Adrenal gland (tissue), 12 donors: ENCODE results near the gene RASGRF2. TPM values are rescaled to one million over a fixed set of nuclear protein-coding genes. Genes with fewer than 3 reads are reported as not detected.

Source experiments
- DNase-seq, 7 donors: peaks; one replicate each; pipeline ENCODE4 v3.0.0-alpha.2; 2019 to 2020
- H3K27ac ChIP-seq, 5 donors: fragments of 200-600 bp; sonication (generic) in 4 of 5; 1 replicate in 3 of 5; 2 replicates in 2 of 5; pipeline versions ENCODE4 v1.5.1 to v1.8.0; 2016 to 2020; ENCODE audit warnings: mild to moderate bottlenecking in 1 of 5
- H3K27me3 ChIP-seq: fragments of 200-600 bp; 2 replicates; pipeline ENCODE4 v1.8.0; 2021
- H3K36me3 ChIP-seq, 2 donors: fragments of 200-600 bp; replicated peaks in 1 of 2; 1 replicate in 1 of 2; 2 replicates in 1 of 2; pipeline versions ENCODE4 v1.5.1 to v1.8.0; 2018 to 2022
- H3K4me1 ChIP-seq, 2 donors: fragments of 200-600 bp; replicated peaks in 1 of 2; 1 replicate in 1 of 2; 2 replicates in 1 of 2; pipeline versions ENCODE4 v1.5.1 to v1.8.0; 2018 to 2021
- H3K4me3 ChIP-seq, 4 donors: fragments of 200-600 bp; sonication (generic) in 3 of 4; one replicate each; pipeline ENCODE4 v1.5.1; 2016 to 2018
- H3K9me3 ChIP-seq, 3 donors: fragments of 200-600 bp; sonication (generic) in 1 of 3; replicated peaks in 1 of 3; 1 replicate in 2 of 3; 2 replicates in 1 of 3; pipeline versions ENCODE4 v1.5.1 to v1.8.0; 2016 to 2021
- POLR2A ChIP-seq, 2 donors: fragments of 450-650 bp; IDR thresholded peaks; one replicate each; pipeline ENCODE4 v1.6.1; 2017; ENCODE audit warnings: antibody characterized with exemption in 2 of 2, mild to moderate bottlenecking in 2 of 2, moderate library complexity in 1 of 2
- WGBS, 4 donors: extraction: QIAGEN DNeasy Blood & Tissue Kit in 2 of 4; methylation state at CpG; one replicate each; pipeline versions ENCODE4 v1.1.5 to v1.1.7; 2013 to 2017; 5-methylcytosine and 5-hydroxymethylcytosine counted together
- intact Hi-C, 2 donors: fragments of 100-400 bp; cut with DNase I; formaldehyde crosslinking; loops; one replicate each; pipeline versions ENCODE4 v1.14.1 to v1.15.0; 2022 to 2023
- polyA plus RNA-seq, 3 donors: library from polyadenylated mRNA; stranded (reverse); fragments of 200-250 nt in 2 of 3; fragments of 350-450 nt in 1 of 3; fragmentation: Illumina TruSeq in 1 of 3; extraction: RNeasy Lipid Tissue Mini Kit (QIAGEN cat#74804) in 1 of 3; gene quantifications; one replicate each; pipeline ENCODE4 v1.2.3, GENCODE V29; 2013 to 2014
- total RNA-seq, 9 donors: library from RNA; depleted of rRNA in 4 of 9; stranded (reverse); fragments of >200 nt in 4 of 9; fragments of 120-200 nt in 1 of 9; fragmentation: NEBNext Ultra II Directional in 1 of 9; extraction: Animal tissue kit (Norgen Biotek cat#: 25700) in 1 of 9; gene quantifications; one replicate each; pipeline versions ENCODE4 v1.1.0 to v1.2.4, GENCODE V29; 2013 to 2023
- TF ChIP-seq, protein P1 (sequence below), 6 experiments: fragments of 450-650 bp in 4 of 6; fragments of 200-600 bp in 2 of 6; sonication (generic) in 1 of 6; IDR thresholded peaks; 1 replicate in 5 of 6; 2 replicates in 1 of 6; pipeline versions ENCODE4 v1.5.1 to v1.8.0; 2016 to 2021; ENCODE audit warnings: antibody characterized with exemption in 6 of 6, mild to moderate bottlenecking in 2 of 6, moderate library complexity in 1 of 6
- donor health status: healthy with polysubstance abuse.
- donor health status: Bipolar disorder and iron deficiency.
- donor health status: DM: yes; HTN: yes; CAD: no.
- donor health status: DM: no; HTN: no; CAD: no.
- donor health status: DM: no; HTN: no; CAD: no.
- donor health status: DM: yes; HTN: yes; CAD: no.

RASGRF2 gene
- total and polyA plus RNA-seq, 12 donors, result 0.33 to 5.7 (median 2.4) TPM

GRCh38 chr5:80964491-80964890 is 4.3 kb downstream of the RASGRF2 start:
- peaks cover 19% of the 10 kb centered on the region for H3K27me3 ChIP-seq
- DNase-seq, result no peak
- peaks cover 0 to 4% of the 10 kb centered on the region in 2 donors for H3K4me1 ChIP-seq
- H3K4me3 ChIP-seq, result no peak overlapping the region
- TF ChIP-seq, protein P1, sequence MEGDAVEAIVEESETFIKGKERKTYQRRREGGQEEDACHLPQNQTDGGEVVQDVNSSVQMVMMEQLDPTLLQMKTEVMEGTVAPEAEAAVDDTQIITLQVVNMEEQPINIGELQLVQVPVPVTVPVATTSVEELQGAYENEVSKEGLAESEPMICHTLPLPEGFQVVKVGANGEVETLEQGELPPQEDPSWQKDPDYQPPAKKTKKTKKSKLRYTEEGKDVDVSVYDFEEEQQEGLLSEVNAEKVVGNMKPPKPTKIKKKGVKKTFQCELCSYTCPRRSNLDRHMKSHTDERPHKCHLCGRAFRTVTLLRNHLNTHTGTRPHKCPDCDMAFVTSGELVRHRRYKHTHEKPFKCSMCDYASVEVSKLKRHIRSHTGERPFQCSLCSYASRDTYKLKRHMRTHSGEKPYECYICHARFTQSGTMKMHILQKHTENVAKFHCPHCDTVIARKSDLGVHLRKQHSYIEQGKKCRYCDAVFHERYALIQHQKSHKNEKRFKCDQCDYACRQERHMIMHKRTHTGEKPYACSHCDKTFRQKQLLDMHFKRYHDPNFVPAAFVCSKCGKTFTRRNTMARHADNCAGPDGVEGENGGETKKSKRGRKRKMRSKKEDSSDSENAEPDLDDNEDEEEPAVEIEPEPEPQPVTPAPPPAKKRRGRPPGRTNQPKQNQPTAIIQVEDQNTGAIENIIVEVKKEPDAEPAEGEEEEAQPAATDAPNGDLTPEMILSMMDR (IDR thresholded peaks at IDR 0.05), result no peak
- no peak for TF ChIP-seq POLR2A (IDR thresholded peaks at IDR 0.05)
- 37 to 54% (median 48%) methylated on average over 3 of the region's 3 CpGs for WGBS, 4 donors
- H3K36me3 ChIP-seq, result no peaks in the 10 kb centered on the region
- intact Hi-C loops, result no loop called here
- no peak overlapping the region for H3K27ac ChIP-seq
- H3K9me3 ChIP-seq, result no peaks in the 10 kb centered on the region

GRCh38 chr5:80964919-80965318 is 4.8 kb downstream of the RASGRF2 start:
- H3K27me3 ChIP-seq, result peaks cover 14% of the 10 kb centered on the region
- H3K9me3 ChIP-seq, result no peaks in the 10 kb centered on the region
- intact Hi-C loops, result no loop called here
- TF ChIP-seq, protein P1 (IDR thresholded peaks at IDR 0.05), result no peak
- TF ChIP-seq POLR2A (IDR thresholded peaks at IDR 0.05), result no peak
- no peak overlapping the region for H3K27ac ChIP-seq
- H3K4me3 ChIP-seq, result no peak overlapping the region
- H3K4me1 ChIP-seq, result peaks cover 0 to 4% of the 10 kb centered on the region in 2 donors
- WGBS, 4 donors, result 79 to 85% (median 80%) methylated on average over 5 of the region's 5 CpGs
- no peaks in the 10 kb centered on the region for H3K36me3 ChIP-seq
- DNase-seq, result no peak

GRCh38 chr5:80967500-80968181 is 7.5 kb downstream of the RASGRF2 start:
- TF ChIP-seq, protein P1 (IDR thresholded peaks at IDR 0.05), result no peak
- no peaks in the 10 kb centered on the region for H3K36me3 ChIP-seq
- intact Hi-C loops, result no loop called here
- WGBS, 4 donors, result 46 to 62% (median 52%) methylated on average over 2 of the region's 2 CpGs
- peak overlapping the region in 1 of 5 donors; percentile 32 for H3K27ac ChIP-seq
- no peaks in the 10 kb centered on the region for H3K4me1 ChIP-seq
- no peaks in the 10 kb centered on the region for H3K27me3 ChIP-seq
- no peaks in the 10 kb centered on the region for H3K9me3 ChIP-seq
- no peak overlapping the region for H3K4me3 ChIP-seq
- DNase-seq, result peak in 2 of 7 donors; percentile 2 to 30

DNA sequence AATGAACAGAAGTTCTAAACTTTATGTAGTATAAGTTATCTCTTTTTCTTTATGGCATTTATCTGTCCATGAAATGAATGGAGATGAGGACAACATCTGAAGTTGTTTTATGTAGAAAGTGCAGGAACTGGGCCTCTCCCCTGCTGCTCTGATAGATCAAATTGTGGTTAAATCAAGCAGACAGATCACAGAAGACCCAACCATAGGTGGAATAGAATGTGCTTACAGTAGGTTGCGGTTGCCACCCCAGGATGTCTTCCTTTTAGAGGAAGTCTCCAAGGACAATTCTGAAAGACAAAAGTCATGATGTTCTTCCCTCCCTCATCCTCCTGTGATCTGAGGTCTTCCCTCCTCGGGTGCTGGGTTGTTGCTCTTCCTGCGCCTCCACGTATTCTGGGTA is 12.9 kb downstream of the RASGRF2 start:
- no peaks in the 10 kb centered on the region for H3K36me3 ChIP-seq
- 81 to 88% (median 85%) methylated on average over 4 of the region's 4 CpGs for WGBS, 4 donors
- no peak overlapping the region for H3K27ac ChIP-seq
- H3K4me1 ChIP-seq, result no peaks in the 10 kb centered on the region
- TF ChIP-seq POLR2A (IDR thresholded peaks at IDR 0.05), result no peak
- TF ChIP-seq, protein P1 (IDR thresholded peaks at IDR 0.05), result no peak
- no peaks in the 10 kb centered on the region for H3K27me3 ChIP-seq
- intact Hi-C loops, result no loop called here
- H3K4me3 ChIP-seq, result no peak overlapping the region
- DNase-seq, result no peak
- H3K9me3 ChIP-seq, result no peaks in the 10 kb centered on the region
